GM23248 (cell line): ENCODE results near the gene STK33.

Experiments
- EZH2 ChIP-seq: fragments of 200-600 bp; sonication (generic); IDR thresholded peaks from 2 replicates; pipeline ENCODE4 v1.6.1; 2018; ENCODE audit warnings: antibody characterized with exemption, mild to moderate bottlenecking; ENCODE audit not compliant: insufficient read depth, poor library complexity, severe bottlenecking
- EZH2phosphoT487 ChIP-seq: fragments of 200-600 bp; sonication (generic); IDR thresholded peaks from 2 replicates; pipeline ENCODE4 v1.6.1; 2018; ENCODE audit warnings: antibody characterized with exemption, moderate library complexity, mild to moderate bottlenecking, low read depth; ENCODE audit not compliant: insufficient read depth

DNA sequence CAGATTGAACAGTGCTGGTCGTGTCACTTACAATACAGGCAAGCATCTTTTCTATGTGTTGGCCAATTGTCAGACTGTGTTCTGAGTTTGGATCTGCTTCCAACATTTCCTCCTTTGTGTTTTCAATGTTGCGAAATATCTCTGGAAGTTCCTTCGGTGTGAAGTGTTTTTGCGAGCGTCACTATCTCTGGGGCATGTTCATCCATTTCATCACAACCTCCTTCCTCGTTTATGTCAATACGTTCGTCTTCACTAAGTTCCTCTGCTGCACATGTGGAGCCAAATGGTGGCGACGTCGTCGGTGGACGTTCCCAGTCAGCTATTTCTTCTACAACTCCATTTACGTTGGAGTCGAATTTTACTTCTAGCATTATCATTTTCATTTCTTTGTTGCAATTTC lies 230.1 kb downstream of the STK33 start:
- no peak for TF ChIP-seq EZH2
- TF ChIP-seq EZH2phosphoT487 = no peak
